Suprapubic skin (tissue), 4 donors: ENCODE measurements around the gene EYS.

ENCODE experiments used
- EP300 ChIP-seq: sonication (generic); formaldehyde crosslinking; IDR thresholded peaks from one replicate; pipeline ENCODE4 v1.6.1; 2017; ENCODE audit warnings: antibody characterized with exemption
- POLR2A ChIP-seq, 2 donors: fragments of 450-650 bp; IDR thresholded peaks; one replicate each; pipeline ENCODE4 v1.6.1; 2017; ENCODE audit warnings: antibody characterized with exemption in 2 of 2, mild to moderate bottlenecking in 2 of 2, moderate library complexity in 2 of 2
- POLR2AphosphoS5 ChIP-seq, 3 donors: sonication (generic); formaldehyde crosslinking; IDR thresholded peaks; one replicate each; pipeline ENCODE4 v1.6.1; 2017; ENCODE audit warnings: antibody characterized with exemption in 3 of 3
- TF ChIP-seq, protein P1 (sequence below), 2 donors: fragments of 200-600 bp in 1 of 2; fragments of 450-650 bp in 1 of 2; sonication (generic) in 1 of 2; IDR thresholded peaks; one replicate each; pipeline ENCODE4 v1.5.1; 2016 to 2019; ENCODE audit warnings: antibody characterized with exemption in 2 of 2, mild to moderate bottlenecking in 1 of 2, moderate library complexity in 1 of 2

DNA sequence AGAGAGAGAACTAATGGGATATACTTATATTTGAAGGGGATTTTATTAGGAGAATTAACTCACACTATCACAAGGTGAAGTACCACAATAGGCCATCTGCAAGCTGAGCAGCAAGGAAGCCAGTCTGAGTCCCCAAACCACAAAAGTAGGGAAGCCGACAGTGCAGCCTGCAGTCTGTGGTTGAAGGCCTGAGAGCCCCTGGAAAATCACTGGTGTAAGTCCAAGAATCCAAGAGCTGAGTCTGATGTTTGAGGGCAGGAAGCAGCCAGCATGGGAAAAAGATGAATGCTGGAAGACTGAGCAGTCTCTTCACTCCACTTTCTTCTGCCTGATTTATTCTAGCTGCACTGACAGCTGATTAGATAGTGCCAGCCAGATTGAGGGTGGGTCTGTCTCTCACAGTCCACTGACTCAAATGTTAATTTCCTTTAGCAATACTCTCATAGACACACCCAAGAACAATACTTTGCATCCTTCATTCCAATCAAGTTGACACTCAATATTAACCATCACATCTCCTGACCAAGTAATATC is 1247.5 kb downstream of the EYS start:
- no peak for TF ChIP-seq POLR2A (IDR thresholded peaks at IDR 0.05)
- TF ChIP-seq, protein P1, sequence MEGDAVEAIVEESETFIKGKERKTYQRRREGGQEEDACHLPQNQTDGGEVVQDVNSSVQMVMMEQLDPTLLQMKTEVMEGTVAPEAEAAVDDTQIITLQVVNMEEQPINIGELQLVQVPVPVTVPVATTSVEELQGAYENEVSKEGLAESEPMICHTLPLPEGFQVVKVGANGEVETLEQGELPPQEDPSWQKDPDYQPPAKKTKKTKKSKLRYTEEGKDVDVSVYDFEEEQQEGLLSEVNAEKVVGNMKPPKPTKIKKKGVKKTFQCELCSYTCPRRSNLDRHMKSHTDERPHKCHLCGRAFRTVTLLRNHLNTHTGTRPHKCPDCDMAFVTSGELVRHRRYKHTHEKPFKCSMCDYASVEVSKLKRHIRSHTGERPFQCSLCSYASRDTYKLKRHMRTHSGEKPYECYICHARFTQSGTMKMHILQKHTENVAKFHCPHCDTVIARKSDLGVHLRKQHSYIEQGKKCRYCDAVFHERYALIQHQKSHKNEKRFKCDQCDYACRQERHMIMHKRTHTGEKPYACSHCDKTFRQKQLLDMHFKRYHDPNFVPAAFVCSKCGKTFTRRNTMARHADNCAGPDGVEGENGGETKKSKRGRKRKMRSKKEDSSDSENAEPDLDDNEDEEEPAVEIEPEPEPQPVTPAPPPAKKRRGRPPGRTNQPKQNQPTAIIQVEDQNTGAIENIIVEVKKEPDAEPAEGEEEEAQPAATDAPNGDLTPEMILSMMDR (IDR thresholded peaks at IDR 0.05): no peak
- TF ChIP-seq EP300: no peak
- TF ChIP-seq POLR2AphosphoS5 (IDR thresholded peaks at IDR 0.05): no peak
